Pulmonary artery endothelial cell (primary cell): Measurements from ENCODE around the gene FCSK. TPM values are rescaled to one million over a fixed set of nuclear protein-coding genes. Genes with fewer than 3 reads are reported as not detected.
A peak's percentile ranks its signal among the peaks of the same experiment; 100 is the strongest.
"Not testable (repeated sequence)": the region's sequence is repeated elsewhere in the genome, so short reads cannot be mapped to it uniquely, and the experiment has no call there.

Experiments
- DNase-seq: peaks from one replicate; pipeline ENCODE4 v3.0.0-alpha.2; 2011; ENCODE audit warnings: low read depth, low spot score
- total RNA-seq: library from RNA; depleted of rRNA; stranded (reverse); fragments of >200 nt; gene quantifications from 2 replicates; pipeline ENCODE4 v1.2.3, GENCODE V29; 2014

FCSK gene
- total RNA-seq, 1 donor from 2014 or later: 10.5 TPM

DNA sequence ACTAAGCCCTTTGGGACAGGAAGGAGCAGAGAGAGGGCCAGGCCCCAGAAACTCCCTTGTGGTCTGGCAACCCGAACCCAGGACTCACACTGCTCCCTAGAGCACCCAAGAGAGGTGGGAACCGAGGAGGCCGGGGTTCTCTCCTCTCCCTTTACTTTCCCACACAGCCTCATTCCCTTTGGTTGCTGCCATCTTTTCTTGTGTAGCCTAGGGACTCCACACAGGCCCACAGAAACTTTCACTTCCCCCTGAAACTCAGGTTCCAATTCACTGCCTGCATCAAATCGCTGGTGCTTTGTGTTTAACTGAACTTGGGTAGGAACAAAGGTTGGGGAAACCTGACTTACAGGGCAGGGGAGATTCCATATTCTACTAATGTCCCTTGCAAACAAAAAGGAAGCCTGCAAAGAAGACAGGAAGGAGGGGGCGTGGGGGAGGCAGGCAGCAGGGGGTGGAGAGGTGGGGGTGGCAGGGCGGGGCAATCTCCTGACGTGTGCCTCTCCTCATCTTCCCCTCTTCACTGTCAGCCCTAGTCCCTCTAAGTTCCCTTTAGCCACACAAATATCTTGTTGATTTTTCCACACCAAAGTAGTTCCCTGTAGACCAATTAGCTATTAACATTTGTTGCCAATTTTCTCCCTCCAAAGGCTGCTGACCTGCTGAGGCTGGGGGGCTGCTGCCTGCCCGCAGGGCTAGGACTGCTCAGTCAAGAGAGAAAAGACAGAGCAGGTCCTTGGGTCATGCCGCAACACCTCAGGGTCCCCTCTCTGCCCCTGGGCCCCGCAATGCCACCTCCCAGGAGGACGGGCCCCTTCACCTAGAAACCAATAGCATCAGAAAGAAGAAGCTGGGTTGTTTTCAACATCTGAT, 23.5 kb upstream of the FCSK start:
- no peak for DNase-seq

GRCh38 chr16:70432356-70432722, 22.1 kb upstream of the FCSK start:
- no peak for DNase-seq

DNA sequence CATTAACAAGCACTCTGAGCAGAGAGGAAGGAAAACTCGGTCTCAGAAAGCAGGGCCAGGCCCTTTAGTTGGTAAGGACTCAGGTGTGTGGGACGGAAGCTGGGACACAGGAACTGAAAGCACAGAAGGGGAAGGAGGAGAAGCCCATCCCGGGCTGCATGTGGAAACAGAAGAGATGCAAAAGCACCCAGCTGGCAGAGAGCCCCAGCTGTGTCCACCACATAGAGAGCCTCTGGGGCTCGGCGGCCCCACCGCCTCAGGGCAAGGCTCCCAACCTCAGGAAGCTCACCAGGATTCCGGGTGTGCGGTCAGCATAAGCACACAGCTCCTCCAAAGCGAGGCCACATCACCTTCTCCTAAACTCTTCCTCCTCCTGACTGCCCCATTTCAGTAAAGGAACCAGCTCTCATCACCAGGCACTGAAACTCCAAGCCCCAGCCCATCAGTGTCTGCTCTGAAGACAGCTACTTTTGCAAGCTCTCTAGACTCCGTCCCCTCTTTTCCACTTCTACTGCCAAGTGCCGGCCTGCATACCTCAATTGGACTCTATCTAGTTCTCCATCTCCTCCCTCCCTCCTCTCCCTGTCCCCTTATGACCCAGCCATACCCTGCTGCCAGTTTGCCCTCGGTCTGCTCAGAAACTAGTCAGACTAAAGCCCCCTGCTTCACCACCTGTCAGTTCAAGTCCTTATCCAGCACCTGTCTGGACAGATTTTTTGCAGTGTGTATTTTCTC, 21.5 kb upstream of the FCSK start:
- no peak for DNase-seq

DNA sequence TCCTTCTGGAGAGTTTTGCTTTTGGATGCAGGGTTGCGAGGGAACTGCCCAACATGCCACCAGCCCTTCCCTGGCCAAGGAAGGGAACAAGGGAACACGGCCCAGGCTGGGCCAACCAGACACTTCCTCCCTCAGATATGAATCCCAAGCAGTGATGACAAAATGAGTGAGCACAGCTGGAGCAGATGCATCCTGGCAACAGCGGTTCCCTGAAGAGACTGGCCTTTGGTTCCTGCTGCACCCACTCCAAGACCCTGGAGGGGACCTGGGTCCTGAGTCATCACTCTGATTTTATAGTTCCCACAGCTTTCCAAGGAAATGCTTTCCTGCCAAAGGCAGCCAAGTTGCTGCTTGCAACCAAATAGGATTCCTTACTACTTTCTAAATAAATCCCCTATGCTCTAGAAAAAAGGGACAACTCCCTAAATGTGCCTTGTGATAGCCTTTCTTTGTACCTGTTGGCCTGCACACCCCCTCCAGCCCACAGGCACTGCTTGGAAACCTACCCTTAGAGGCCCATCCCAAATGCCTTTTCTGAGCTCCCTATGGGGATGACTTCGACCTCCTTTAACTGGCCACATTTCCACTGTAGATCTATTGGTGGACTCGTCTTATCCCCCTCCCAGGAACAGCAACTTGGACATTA, 20.8 kb upstream of the FCSK start:
- peak; percentile 68 for DNase-seq

DNA sequence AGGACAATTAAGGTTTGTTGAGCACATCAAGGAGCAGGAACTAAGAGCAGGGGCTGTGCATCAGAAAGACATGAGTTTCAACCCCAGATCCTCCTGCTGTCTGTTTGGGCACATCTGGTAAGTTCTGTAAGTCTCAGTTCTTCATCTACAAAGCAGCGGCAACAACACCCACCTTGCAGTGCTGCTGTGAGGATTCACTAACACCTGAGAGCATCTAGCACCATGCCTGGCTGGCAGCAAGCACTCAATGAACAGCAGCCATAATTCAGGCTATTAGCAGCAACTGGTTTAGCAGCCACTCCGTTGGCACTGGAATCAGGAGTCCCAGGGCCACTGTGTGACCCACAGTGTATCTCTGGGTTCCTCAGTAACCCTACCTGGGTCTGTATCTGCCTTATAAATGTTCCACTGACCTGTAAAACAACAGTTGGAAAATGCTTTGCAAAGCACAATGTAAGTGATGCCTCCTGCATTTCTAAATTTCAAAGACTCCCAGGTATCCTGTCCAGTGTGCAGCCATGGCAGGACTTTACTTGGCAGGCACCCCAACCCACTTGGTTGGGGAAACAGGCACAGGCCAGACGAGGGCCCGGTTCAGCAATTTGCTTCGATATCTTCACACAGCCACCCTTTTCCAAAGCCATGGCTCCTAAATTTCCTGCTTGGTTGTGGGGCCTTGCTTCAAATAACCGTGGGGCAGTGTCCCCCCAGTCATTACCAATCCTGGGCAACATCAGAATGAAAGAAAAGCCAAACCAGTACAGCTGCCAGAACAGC, 19.7 kb upstream of the FCSK start:
- DNase-seq: no peak

DNA sequence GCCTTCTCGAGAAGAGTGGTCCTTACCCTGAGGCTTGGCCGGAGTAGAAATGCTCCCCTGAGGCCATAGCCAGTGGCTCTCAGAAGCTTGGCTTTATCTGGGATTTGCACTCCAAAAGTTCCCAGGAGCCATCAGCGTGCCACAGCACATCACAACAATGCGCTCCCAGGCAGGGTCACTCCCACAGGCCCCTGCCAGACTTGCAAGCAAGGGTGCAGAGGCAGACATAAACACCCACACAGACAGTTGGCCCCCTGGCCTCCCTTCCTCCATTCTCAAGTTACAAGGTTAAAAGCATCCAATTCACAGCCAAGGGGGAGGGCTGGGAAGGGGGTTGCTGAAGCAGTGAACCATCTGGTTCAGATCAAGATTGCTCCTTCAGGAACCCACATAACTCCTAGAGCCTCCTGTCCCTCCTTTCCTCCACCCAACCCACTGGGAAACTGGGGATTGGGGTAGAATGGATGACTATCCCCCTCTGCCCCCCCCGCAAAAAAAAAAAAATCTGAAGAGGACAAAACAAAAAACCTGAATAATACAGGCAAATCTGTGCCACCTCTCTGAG, 17.3 kb upstream of the FCSK start:
- no peak for DNase-seq

DNA sequence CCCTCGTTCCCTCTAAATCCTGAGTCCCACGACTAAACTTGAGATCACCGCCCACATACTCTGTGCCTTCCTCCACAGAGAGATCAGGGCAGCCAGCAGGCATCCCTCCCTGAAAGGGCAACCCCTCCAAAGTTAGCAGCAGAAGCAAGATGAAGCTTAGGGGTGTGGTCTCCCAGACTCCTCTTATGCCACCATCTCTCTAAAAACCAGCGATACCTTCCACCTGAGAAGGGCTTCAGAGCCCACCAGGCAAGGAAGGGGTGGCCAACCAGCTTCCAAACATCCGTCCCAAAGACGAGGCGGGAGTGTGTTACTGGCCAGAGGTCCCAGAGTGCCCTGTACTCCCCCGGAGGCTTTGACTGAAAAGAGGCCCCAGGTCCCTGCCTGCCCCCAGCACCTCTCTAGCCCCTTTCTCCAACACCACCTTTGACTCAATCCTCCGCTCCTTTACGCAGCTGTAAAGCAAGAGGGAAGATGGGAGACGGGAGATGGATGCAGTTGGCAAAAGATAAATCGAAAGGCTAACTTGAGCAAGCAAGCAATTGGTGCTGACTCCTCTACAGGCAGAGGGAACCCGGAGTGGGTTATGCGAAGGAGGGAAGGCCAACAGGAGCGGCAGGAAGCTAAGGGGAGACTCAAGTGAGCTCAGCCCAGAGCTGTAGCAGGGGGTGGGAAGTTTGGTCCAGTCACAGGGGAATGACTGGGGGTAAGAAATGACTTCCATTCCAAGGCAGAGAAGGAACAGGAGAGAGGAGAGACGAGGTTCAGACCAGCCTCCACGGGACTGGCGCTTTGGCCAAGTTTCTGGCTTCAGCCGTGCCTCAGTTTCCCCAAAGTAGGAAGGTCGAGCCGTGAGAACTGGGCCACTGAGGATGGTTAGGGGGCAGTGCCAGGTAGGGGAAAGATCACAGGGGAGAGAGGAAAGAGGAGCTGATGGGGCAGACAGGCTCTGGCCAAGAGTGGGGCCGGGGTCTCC, 16.5 kb upstream of the FCSK start:
- no peak for DNase-seq

GRCh38 chr16:70438585-70438968, 15.8 kb upstream of the FCSK start:
- DNase-seq: no peak

- DNase-seq: peak; percentile 81
These were observed 15.2 kb upstream of the FCSK start, which contains the start of gene ST3GAL2 for GRCh38 chr16:70438969-70439862. Gene ST3GAL2 (minus strand): TSS chr16:70439100. CDS start chr16:70398530, 40,570 bp downstream.

DNA sequence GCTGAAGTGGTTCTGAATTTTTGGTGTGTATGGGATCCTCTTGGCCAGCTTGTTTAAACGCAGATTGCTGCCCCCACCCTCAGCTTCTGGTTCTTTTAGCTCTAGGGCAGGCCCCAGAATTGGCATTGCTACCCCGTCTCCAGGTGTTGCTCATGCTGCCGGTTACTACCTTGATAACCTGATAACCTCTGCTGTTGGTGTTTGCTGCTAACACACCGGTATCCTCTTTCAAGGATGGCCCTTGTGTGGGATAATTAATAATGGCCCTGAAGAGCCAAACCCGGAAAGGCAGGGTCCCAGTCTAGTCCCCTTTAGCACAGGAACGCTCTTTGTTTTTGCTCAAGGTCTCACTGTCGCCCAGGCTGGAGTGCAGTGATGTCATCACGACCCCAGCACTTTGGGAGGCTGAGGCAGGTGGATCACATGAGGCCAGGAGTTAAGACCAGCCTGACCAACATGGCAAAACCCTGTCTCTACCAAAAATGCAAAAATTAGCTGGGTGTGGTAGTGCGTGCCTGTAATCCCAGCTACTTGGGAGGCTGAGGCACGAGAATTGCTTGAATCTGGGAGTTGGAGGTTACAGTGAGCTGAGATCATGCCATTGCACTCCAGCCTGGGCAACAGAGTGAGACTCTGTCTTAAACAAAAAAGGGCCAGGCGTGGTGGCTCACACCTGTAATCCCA, 14.2 kb upstream of the FCSK start:
- no peak for DNase-seq

- DNase-seq: no peak
These were observed 12.9 kb upstream of the FCSK start for GRCh38 chr16:70441406-70441990.

DNA sequence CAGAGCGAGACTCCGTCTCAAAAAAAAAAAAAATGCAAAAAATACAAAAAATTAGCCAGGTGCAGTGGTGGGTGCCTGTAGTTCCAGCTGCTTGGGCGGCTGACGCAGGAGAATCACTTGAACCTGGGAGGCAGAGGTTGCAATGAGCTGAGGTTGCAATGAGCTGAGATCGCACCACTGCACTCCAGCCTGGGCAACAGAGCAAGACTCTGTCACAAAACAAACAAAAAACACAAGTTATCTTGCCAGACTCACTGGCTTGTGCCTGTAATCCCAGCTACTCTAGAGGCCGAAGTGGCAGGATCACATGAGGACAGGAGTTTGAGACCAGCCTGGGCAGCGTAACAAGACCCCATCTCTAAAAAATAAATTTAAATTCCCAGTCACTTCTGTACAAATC, 12.1 kb upstream of the FCSK start:
- DNase-seq: no peak

DNA sequence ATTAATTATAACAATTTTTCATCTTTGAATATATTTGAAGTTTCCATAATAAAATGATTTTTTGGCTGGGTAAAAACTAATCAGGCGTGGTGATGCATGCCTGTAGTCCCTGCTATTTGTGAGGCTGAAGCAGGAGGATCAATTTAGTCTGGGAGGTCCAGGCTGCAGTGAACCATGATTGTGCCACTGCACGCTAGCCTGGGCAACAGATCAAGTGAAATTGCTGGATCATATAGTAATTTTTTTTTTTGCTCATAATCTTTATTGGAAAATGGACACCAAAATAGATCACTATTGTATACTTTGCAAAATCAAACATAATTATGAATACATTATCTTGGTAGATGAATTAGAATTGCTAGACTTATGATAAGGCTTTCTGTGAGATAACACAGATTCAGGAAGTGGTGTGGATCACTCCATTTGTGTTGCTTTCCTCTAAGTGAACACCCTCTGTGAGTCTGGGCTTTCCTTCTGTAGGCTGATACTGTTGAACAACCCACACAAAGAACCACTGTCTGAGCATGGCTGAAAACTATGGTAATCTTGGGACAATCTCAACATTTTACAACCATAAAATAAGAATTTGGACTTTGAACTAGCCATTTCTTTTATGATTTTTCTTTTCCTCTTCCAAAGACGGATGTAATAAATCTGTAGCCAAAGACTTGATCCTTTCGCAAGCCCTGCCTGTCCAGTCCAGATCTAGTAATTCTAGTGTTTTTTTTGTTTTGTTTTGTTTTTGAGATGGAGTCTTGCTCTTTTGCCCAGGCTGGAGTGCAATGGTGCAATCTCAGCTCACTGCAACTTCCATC, 9.9 kb upstream of the FCSK start:
- no peak for DNase-seq

- DNase-seq: no peak
These were observed 6.3 kb upstream of the FCSK start for GRCh38 chr16:70448075-70448474.

- DNase-seq: not testable (repeated sequence)
These were observed 4.0 kb upstream of the FCSK start for GRCh38 chr16:70450142-70451003.

- DNase-seq: not testable (repeated sequence)
These were observed 3.4 kb upstream of the FCSK start for GRCh38 chr16:70451004-70451340.
